ENCODE data around the gene HPS5. TPM values are rescaled to one million over a fixed set of nuclear protein-coding genes. Genes with fewer than 3 reads are reported as not detected.

The HPS5 gene
- total and polyA plus RNA-seq, 2 of the 4 experiments (the other 2 are of a cell fraction), result 7.9 to 28.3 TPM

- DNase-seq (peak; percentile 72), ATAC-seq (ENCODE audit: low read depth) (peak; percentile 81)
- Histone ChIP-seq H3K23ac (ENCODE audit: low read depth, low read length) (no peak overlapping the region), H2AK5ac (ENCODE audit: low read depth, low read length) (no peak overlapping the region), H2BK15ac (ENCODE audit: low read depth, low read length) (no peak overlapping the region), H3K14ac (replicated peaks; ENCODE audit: low read depth, low read length) (no peak overlapping the region), H3K79me1 (ENCODE audit: low read depth in 1 of 2, low read length in 2 of 2) (no peaks in the 10 kb centered on the region), H4K91ac (ENCODE audit: insufficient read depth, low read depth, low read length) (no peak overlapping the region), H4K5ac (ENCODE audit: low read depth, low read length) (no peak overlapping the region), H3K27me3 (ENCODE audit: control insufficient read depth, insufficient read depth, low read length) (peaks cover 6% of the 10 kb centered on the region), H3K27ac (ENCODE audit: insufficient read depth, low read length) (no peak overlapping the region), H3K9me3 (ENCODE audit: control insufficient read depth, insufficient read depth, low read length) (no peaks in the 10 kb centered on the region), H2BK5ac (ENCODE audit: low read depth, low read length, poor library complexity, severe bottlenecking) (no peak overlapping the region), H3K4me3 (ENCODE audit: insufficient read depth, low read depth, low read length) (no peak overlapping the region), H4K8ac (ENCODE audit: low read depth in 2 of 2, low read length in 2 of 2) (no peak overlapping the region), H3K4me2 (ENCODE audit: low read depth, low read length) (no peak overlapping the region), H3K9ac (ENCODE audit: low read depth, low read length) (no peak overlapping the region), H3K18ac (ENCODE audit: low read depth, low read length) (no peak overlapping the region), H3K9me1 (ENCODE audit: insufficient read depth, low read length) (no peaks in the 10 kb centered on the region), H4K20me1 (ENCODE audit: insufficient read depth, low read length) (no peaks in the 10 kb centered on the region), H2BK20ac (ENCODE audit: low read depth, low read length) (no peak overlapping the region), H3K4ac (ENCODE audit: low read depth, low read length) (no peak overlapping the region), H2BK120ac (ENCODE audit: low read depth, low read length) (no peak overlapping the region), H3K4me1 (ENCODE audit: control insufficient read depth, insufficient read depth, low read length) (no peaks in the 10 kb centered on the region), H3K56ac (ENCODE audit: extremely low read depth, insufficient read depth, low read length) (no peak overlapping the region), H2AK9ac (replicated peaks; ENCODE audit: low read depth, low read length, poor library complexity) (no peak overlapping the region), H3K36me3 (ENCODE audit: control insufficient read depth, insufficient read depth, low read length) (no peaks in the 10 kb centered on the region), H2AFZ (replicated peaks; ENCODE audit: low read length, poor library complexity) (peak overlapping the region; percentile 78)
- POLR2A ChIA-PET (ENCODE audit: unreplicated experiment), result no interaction called here
- TF ChIP-seq SMC3 (IDR thresholded peaks at IDR 0.05; ENCODE audit: low read depth, low read length) (peak; percentile 51), ELK1 (IDR thresholded peaks at IDR 0.05; ENCODE audit: borderline replicate concordance, low read depth, low read length) (no peak), CHD1 (IDR thresholded peaks at IDR 0.05; ENCODE audit: low read depth, low read length) (no peak), CTCF (conservative IDR thresholded peaks at IDR 0.05; ENCODE audit: low read depth, low read length) (peak; percentile 83), CEBPB (IDR thresholded peaks at IDR 0.05; ENCODE audit: low read depth, low read length) (no peak), RAD21 (IDR thresholded peaks at IDR 0.05; ENCODE audit: low read length) (peak; percentile 80)
- in situ Hi-C loops (cut with MboI; ENCODE audit: low sequenced_read_pairs) (no loop called here), dilution Hi-C loops (cut with HindIII; ENCODE audit: low sequenced_read_pairs, unreplicated experiment) (no loop called here), intact Hi-C loops (cut with micrococcal nuclease) (loop anchor here (2.0 to 5.0 kb wide), 4 partner anchors 153 to 488 kb away; partner anchors contain the start of gene TSG101)
- no TSS peak for BruUV-seq (replicated peaks)
- WGBS, 2 experiments (ENCODE audit: extremely low coverage in 2 of 2, insufficient read length in 1 of 2), result no CpG with 5 or more reads among the region's 1 CpG
- CTCF ChIA-PET, result interaction anchor here (0.6 to 1.3 kb wide), 20 partner anchors 8 to 408 kb away, joined by 3 to 6 read pairs (median 3); partner anchors contain the start of gene SAAL1
Observed at GRCh38 chr11:18243783-18244362, 78.1 kb downstream of the HPS5 start.
